GM18511 (cell line): ENCODE measurements around the gene ANKRD2.
A peak's percentile ranks its signal among the peaks of the same experiment; 100 is the strongest.

ENCODE experiments used
- ATAC-seq: cut with Tn5 transposase; IDR thresholded peaks from one replicate; pipeline ENCODE4 v1.9.1; 2021; ENCODE audit warnings: mild to moderate bottlenecking, moderate library complexity; ENCODE audit not compliant: unreplicated experiment

Gene ANKRD2

DNA sequence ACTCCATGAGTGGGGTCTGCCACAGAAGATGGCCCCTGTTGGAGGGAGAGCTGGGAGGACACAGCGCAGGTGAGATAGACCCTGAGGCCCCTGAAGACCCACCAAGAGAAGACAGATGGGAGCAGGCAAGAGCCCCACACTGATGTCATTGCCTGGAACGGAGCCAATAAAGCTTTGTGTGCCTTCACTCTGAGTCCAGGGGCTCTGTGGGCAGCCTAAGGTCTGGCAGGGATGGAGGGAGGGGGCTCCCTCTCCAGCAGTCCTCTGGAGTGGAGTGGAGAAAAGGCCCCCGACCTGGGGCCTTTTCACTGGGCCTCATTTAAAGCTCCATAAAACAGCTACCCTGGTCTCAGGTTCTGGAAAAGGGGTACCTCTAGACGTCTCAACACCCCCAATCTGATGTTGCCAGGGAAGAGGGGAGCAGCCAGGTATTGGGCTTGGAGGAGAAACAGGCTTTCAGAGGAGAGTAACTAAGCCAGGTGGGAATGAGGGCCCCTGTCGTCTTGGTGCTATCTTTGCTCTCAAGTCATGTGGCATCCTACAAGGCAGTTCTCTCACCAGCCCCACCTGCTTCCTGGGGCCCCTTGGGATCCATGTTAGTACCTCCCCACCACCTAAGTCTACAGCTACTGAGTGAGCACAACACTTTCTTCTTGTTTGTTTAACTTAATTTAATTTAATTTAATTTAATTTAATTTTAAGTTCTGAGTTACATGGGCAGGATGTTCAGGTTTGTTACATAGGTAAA, 18.3 kb downstream of the ANKRD2 start:
- ATAC-seq = no peak

DNA sequence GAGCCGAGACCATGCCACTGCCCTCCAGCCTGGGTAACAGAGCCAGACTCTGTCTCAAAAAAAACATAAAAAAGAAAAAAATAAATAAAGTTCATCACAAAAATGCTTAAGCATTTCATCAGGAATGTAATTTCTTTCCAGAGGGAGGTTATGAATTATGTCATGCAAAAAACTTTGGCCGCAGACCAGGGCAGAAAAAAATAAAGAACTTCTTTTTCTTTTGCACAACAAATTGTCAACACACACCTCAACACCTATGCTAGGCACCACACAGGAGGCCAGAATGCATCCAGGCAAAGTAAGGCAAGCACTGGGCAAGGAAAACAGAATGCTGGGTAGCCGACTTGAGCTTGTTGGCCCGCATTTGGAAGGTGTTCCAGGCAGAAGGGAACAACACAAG, 20.8 kb downstream of the ANKRD2 start:
- ATAC-seq = no peak

DNA sequence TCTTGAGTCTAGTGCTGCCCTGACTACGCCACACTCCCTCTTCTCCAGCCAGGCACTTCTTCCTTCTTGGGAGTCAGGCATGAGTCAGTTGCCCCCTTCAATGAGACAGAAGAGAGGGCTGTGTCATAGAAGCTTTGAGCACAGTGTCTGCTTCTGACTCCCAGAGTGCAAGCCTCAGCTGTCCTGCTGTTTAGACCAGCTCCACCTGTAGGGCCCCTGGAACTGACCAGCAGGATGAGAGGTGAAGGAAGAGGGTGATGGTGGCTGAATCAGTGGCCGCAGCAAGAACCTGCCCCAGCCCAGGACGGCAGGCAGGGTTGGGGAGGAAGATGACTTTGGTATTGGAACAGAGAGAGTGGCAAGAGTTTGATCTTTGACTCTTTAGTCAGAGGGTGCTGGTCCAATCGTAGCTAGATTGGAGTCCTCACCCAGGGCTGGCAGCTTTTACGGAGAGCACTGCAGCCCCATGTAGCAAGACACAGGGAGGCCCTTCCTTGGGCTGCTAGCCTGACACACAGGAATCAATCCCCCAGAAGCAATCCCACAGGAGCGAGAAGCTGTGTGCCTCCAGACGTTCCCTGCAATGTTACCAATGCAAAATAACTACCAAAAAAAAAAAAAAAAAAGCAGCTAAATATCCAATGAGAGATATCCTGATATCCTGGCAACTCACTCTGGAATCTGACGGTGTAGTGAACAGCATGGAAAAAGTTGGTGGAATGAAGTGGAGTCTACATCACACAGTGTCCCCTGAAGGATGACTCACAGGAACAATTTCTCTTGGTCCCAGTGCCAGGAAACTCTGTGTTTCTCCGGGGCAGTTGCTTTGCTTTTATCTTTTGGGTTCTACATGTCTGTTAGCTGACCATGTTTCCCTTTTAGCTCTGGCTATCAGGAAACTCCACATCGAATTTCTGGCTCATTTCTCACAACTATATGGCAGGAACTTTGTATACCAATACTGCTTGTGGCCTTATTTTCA, 23.8 kb downstream of the ANKRD2 start:
- ATAC-seq = no peak

DNA sequence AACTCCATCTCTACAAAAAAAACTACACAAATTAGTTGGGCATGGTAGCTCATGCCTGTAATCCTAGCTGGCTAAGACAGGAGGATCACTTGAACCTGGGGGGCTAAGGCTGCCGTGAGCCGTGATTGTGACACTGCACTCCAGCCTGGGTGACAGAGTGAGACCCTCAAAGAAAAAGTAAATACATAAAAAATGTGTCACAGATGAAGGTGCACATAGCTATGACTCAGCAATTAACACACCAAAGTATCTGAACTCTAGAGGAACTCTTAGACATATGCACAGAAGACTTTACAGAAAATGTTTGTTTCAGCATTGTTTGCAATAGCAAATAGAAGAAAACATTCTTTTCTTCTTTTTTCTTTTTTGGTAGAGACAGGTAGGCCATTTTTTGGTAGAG, 25.2 kb downstream of the ANKRD2 start:
- ATAC-seq = no peak

- no peak for ATAC-seq
Measured at GRCh38 chr10:97598407-97599271, 26.1 kb downstream of the ANKRD2 start.

- ATAC-seq = no peak
Measured at GRCh38 chr10:97599272-97599619, 26.7 kb downstream of the ANKRD2 start.

GRCh38 chr10:97600616-97601015, 28.0 kb downstream of the ANKRD2 start:
- ATAC-seq = no peak

- ATAC-seq = no peak
Measured at GRCh38 chr10:97601268-97602215, 29.0 kb downstream of the ANKRD2 start.

DNA sequence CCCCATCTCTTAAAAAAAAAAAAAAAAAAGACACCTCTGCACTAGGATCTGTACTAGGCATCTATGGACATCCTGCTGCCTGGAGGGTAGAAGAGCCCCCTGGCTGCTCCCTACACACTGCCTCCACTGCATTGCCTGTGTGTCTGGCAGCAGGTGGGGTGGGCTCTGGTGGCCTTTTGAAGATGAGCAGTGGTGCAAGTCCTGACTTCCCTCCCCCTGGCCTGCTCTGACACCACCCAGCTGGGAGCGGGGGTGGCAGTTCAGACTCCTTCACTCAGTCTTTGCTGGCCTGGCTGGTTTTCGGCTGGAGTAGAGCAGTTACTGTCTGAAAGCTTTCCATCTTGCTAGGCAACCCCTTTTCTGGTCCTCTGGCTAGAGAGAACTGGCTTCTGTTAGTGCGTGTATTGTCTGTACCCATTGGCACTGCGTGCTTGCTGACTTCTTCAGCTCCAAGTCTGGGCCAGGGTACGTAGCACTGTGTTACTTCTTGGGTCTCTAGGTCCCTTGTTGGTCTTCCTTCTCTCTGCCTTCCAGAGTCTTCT, 34.6 kb downstream of the ANKRD2 start:
- ATAC-seq = no peak

GRCh38 chr10:97608991-97609561, 36.5 kb downstream of the ANKRD2 start:
- ATAC-seq = no peak

DNA sequence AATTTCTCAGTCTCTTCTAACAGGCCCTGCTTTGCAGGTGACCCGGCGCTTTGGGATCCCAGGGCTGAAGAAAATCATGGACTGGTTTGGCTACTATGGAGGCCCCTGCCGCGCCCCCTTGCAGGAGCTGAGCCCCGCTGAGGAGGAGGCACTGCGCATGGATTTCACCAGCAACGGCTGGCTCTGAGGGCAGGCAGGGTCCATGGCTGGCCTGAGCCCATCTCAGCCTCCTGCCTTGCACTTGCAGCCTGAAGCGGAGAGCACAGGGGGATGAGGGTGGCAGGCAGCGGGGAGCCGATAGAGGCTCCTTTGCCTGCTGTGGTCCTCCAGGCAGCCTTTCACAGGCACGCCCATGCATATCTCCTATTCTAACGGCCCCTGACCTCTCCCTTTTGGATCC, 38.9 kb downstream of the ANKRD2 start:
- ATAC-seq = no peak

DNA sequence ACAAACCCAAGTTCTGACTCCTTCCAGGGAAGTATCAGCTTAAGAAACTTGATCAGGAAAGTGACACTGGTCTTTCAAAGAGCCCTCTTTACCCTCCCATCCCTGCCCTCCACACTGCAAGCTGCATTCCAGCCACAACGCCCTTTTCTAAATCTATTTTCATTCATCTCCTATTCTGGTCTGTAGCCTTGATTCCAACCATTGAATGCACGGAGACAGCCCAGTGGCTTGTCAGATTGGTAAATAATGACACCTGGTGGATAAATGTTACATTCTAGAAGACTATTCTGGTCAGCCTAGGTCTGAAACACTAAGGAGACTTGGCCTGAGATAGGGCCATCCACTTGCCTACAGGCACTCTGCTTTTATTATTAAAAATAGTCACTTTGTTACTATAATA, 39.8 kb downstream of the ANKRD2 start:
- peak; percentile 57 for ATAC-seq

- ATAC-seq = no peak
Measured at GRCh38 chr10:97618285-97618684, 45.7 kb downstream of the ANKRD2 start.

DNA sequence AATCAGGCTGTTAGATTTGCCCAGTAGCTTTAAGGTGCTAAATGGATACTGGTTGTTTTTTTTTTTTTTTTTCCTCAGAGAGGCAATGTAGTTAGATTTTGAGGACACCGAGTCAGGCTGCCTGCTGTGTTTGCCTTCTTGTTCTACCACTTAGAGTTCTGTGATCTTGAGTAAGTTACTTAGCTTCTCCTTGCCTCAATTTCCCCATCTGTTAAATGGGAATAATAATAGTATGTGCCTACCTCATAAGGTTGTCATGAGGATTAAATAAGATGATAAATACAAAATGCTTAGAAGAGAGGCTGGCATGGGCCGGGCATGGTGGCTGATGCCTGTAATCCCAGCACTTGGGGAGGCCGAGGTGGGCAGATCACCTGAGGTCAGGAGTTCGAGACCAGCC, 46.2 kb downstream of the ANKRD2 start:
- ATAC-seq = no peak

DNA sequence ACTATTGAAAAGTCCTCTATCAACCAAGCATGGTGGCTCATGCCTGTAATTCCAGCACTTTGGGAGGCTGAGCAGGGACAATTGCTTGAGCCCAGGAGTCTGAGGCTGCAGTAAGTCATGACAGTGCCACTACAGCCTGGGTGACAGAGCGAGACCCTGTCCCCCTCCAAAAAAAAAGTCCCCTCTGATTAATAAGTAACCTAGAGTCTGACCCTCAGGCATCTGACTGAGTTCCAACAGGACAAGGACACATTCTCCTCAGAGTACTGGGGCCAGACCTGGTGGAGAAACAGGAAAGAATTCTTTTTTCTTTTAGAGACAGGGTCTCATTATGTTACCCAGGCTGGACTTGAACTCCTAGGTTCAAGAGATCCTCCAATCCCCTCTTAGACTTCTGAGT, 50.7 kb downstream of the ANKRD2 start:
- ATAC-seq = no peak

- ATAC-seq = no peak
Measured at GRCh38 chr10:97627731-97628130, 55.2 kb downstream of the ANKRD2 start.

DNA sequence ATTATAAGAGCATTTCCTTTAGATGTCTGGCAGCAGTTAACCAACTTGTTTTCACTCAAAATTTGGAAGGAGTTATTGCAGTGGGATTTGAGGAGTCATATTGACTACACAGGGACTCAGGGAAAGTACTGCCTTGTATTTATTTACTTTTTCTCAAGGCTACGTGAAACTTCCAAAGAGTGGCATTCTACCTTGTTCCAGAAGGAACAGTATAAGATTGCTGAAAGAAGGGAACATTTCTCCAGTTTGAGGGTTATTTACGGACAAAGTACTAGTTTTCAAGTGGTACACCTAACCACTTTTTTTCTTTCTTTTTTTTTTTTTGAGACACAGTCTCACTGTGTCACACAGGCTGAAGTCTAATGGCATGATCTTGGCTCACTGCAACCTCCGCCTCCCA, 55.6 kb downstream of the ANKRD2 start:
- no peak for ATAC-seq

- ATAC-seq = no peak
Measured at GRCh38 chr10:97629289-97629688, 56.7 kb downstream of the ANKRD2 start.

DNA sequence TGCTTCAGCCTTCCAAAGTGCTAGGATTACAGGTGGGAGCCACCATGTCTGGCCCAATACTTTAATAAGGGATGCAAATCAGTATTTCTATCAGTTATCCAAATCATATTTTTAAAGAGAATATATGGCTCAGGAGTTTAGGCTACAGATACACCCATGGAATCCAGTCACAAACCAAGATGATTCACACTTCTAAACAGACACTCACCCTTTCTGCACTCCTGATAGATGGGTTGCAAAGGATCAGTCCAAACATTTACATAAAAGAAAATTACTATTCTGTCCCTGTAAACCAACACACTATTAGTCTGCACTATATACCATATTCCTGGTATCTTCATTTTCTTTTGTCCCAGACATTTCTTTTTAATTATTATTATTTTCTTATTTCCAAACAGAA, 58.5 kb downstream of the ANKRD2 start:
- ATAC-seq = no peak
